GM18517 (cell line): ENCODE data around the gene C1QTNF6.

Experiments used
- ATAC-seq: cut with Tn5 transposase; IDR thresholded peaks from one replicate; pipeline ENCODE4 v1.9.1; 2021; ENCODE audit warnings: mild to moderate bottlenecking, moderate library complexity; ENCODE audit not compliant: unreplicated experiment

Gene C1QTNF6

GRCh38 chr22:37164505-37164887, 23.6 kb downstream of the C1QTNF6 start:
- no peak for ATAC-seq

- ATAC-seq, result peak; percentile 34
These were observed 24.2 kb downstream of the C1QTNF6 start for GRCh38 chr22:37163575-37164504.

- no peak for ATAC-seq
These were observed 25.0 kb downstream of the C1QTNF6 start for GRCh38 chr22:37163096-37163489.

DNA sequence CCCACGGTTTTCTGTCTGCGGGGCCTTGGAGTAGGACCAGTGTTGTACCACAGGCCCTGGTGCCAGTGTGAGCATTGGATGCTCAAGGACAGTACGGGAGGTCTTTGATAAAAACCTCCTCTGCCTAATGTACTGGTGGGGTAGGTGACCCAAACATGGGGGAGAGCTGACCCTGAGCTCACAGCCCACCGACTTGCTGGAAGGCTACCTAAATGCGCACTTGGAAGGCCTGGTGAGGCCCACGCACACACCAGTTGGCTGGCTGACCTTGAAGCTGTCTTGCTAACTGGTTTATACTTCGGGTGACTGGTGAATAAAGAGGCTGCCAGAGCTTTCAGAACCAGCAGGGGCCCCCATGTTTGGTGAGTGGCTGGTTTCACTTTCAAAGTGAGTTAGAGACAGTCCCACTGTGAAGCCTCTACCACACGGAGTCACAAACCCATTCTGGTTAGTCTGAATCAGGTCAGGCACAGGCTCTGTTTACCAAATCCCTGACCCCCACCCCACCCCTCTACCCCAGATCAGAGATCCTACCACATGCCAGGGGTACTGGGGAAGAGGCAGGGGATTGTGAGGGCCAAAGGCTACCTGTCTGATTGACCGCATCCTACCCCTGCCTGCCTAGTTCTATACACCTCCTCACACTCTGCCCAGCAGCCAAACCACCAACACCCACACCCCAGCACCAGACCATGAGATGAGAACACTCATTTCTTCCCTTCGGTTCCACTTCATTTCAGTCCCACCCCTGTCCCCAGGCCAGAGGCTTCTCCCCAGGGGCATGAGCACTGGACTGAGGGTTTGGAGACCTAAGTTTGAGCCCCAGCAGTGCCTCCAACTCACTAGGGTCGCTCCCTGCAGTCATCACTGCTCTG, 25.6 kb downstream of the C1QTNF6 start:
- ATAC-seq, result peak; percentile 52

DNA sequence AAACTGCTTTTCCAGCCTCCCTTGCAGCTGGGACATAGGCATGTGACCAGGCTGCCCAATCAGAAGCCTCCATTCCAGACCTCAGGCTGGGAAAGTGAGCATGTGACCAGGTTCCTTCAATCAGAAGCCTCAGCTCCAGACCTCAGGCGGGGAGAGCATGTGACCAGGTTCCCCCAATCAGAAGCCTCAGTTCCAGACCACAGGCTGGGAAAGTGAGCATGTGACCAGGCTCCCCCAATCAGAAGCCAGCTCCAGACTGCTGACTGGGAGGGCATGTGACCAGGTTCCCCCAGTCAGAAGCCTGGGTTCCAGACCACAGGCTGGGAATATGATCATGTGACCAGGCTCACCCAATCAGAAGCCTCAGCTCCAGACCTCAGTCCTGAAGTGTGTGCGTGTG, 26.6 kb downstream of the C1QTNF6 start:
- ATAC-seq, result no peak

- ATAC-seq, result no peak
These were observed 28.0 kb downstream of the C1QTNF6 start for GRCh38 chr22:37160027-37160426.

- ATAC-seq, result no peak
These were observed 29.1 kb downstream of the C1QTNF6 start for GRCh38 chr22:37158963-37159290.

- ATAC-seq, result no peak
These were observed 30.3 kb downstream of the C1QTNF6 start for GRCh38 chr22:37157516-37158285.

GRCh38 chr22:37156686-37157435, 31.2 kb downstream of the C1QTNF6 start:
- no peak for ATAC-seq

GRCh38 chr22:37155971-37156370, 32.1 kb downstream of the C1QTNF6 start:
- ATAC-seq, result no peak

- no peak for ATAC-seq
These were observed 32.9 kb downstream of the C1QTNF6 start for GRCh38 chr22:37154925-37155712.

DNA sequence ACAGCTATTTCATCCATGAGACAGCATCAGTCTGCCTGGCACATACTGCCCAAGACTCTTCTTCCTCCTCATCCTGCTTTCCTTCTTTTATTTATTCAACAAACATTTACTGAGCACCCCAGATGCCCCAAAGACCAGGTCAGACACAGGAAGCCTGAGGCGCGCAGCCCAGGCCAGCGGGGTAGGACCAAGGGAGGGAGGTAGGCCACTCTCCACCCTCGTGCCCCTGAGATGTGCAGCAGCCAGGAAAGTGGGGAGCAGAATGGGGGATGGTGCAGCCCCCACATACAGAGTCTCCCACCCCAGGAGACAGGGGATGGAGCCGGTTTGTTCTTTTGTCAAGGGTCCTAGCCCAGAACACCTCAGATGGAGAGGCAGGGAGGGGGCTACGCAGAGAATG, 34.1 kb downstream of the C1QTNF6 start:
- no peak for ATAC-seq

DNA sequence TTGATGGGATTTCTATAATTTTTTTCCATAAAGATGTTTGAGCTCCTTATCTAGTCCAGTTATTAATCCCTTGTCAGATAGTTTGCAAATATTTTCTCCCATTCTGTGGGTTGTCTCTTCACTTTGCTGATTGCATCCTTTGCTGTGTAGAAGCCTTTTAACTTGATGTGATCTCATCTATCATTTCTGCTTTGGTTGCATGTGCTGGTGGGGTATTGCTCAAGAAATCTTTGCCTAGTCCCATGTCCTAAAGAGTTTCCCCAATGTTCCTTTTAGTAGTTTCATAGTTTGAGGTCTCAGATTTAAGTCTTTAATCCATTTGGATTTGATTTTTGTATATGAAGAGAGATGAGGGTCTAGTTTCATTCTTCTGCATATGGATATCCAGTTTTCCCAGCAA, 36.6 kb downstream of the C1QTNF6 start:
- ATAC-seq, result no peak

- no peak for ATAC-seq
These were observed 37.3 kb downstream of the C1QTNF6 start for GRCh38 chr22:37150701-37151100.

- no peak for ATAC-seq
These were observed 39.0 kb downstream of the C1QTNF6 start for GRCh38 chr22:37148742-37149665.

DNA sequence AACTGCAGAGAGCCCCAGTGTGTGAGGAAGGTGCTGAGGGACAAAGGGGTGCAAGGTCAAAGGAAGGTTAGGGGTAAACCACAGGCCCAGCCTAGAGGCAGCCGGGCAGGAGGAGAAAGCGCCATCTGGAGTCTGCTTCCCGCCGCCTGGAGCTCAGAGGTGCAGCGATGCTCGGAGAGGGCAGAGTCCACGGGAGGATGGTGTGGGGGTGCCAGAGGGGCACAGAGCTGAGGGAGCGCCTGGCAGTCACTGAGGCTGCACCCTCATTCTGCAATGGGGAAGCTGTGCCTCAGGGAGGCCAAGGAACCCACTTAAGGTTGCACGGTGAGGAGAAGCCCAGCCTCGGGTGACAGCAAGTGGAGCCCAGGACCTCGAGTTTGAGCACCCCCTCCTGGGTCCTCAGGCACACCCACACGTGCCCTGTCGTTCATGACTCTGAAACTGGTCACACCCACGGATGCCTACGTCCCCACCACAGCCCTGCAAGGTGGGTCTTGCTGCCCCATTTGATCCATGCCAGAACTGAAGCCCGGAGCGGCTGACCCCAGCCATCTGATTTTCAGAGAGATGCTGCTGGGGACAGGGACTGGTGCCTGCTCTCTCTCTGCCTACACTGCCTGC, 39.9 kb downstream of the C1QTNF6 start:
- no peak for ATAC-seq

DNA sequence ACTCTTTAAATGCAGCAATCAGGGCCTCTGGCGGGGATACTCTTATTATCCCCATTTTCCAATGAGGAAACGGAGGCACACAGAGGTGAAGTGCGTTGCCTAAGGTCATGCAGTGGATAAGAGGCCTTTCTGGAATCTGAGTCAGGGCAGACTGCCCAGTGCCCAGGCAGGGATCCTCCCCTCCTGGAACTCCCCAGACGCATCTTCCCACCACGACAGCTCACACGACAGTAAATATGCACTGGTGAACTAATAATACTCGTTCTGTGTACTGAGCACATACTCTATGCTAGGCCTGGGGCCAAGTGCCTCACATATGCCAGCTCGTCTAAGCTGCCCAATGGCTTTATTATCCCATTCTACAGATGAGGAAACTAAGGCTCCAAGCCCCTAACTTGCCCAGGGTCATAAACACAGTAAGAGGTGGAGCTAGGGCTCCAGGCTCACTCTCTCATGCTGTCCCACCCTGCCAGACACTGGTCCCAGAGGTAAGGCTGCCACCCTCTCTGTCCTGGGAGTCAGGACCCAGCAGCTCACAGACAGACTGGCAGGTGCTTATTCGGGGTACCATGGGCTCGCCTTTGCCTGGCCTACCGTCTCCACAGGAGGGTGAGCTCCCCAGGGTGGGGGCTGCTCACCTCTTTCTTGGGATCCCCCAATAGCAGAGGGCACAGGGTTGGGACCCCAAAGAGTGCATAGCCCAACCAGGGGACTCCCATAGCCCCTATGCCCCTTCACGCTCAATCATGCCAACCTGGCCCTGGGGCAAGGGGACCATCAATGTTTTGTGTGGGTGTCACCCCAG, 40.7 kb downstream of the C1QTNF6 start:
- ATAC-seq, result no peak
